Measurements from ENCODE around the gene CHST5.
"Not testable (repeated sequence)": the region's sequence is repeated elsewhere in the genome, so short reads cannot be mapped to it uniquely, and the experiment has no call there.

- not testable (repeated sequence) for TF ChIP-seq CTCF (IDR thresholded peaks at IDR 0.05 in 2 of 3, conservative IDR thresholded peaks at IDR 0.05 in 1 of 3; ENCODE audit: insufficient read depth in 2 of 3, low read depth in 1 of 3, low read length in 3 of 3); FOXM1 (IDR thresholded peaks at IDR 0.05; ENCODE audit: low read depth); FOXM1 (CRISPR knock-in tag; IDR thresholded peaks at IDR 0.05; ENCODE audit: low read depth); KLF6 (CRISPR knock-in tag; IDR thresholded peaks at IDR 0.05; ENCODE audit: borderline replicate concordance); GATAD2A (IDR thresholded peaks at IDR 0.05); REST (IDR thresholded peaks at IDR 0.05; ENCODE audit: borderline replicate concordance); REST (CRISPR knock-in tag; IDR thresholded peaks at IDR 0.05; ENCODE audit: low read depth); TBL1XR1 (IDR thresholded peaks at IDR 0.05; ENCODE audit: low read length in 2 of 2); ZNF274 (IDR thresholded peaks at IDR 0.05; ENCODE audit: borderline replicate concordance, low read depth, low read length); FOSL1 (tag; conservative IDR thresholded peaks at IDR 0.05); DLX4 (CRISPR knock-in tag; IDR thresholded peaks at IDR 0.05)
These were observed 3.1 kb upstream of the CHST5 start for GRCh38 chr16:75538882-75539565.

Measured in K562 (cell line).